Measurements from ENCODE around the gene FBH1.
"Not testable (repeated sequence)": the region's sequence is repeated elsewhere in the genome, so short reads cannot be mapped to it uniquely, and the experiment has no call there.

FBH1 gene

DNA sequence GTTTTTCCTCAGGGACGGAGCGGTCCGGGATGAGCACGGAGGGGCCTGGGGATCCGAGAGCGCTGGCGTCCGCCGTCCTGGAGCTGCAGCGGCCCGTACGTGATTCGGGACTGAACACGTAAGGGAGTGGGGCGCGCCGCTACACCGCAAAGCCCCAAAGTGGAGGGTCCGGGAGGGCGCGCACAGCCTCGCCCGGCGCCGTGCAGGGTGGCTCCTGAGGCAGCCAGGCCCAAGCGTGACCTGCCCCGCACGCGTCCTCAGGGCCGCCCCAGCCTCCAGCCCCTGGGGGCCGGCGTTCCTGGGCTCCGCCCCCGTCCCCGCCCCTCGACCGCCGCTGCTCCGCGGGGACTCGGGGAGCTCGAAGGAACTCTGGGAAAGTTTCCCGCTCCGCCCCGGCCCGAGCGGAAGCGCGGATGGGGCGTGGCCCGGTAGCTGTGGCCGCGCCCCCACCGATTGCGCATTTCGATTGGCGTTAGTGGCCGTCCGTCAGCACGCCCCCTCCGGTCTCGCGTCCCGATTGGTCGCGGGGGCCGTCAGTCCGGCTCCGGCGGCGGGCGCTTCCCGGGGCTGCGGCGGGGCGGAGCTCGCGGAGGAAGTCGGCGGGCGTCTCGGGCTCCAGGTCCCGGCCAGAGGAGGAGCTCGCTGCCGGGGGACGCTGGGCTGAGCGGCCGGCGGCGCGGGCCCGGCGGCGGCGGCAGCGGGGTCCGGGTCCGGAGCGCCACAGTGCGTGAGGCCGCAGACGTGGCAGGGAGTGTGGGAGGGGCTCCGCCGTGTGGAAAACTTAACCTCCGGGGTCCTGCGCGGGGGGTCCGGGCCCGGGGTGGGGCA is at the start of gene FBH1, which contains the start of gene ANKRD16:
Gene FBH1 (plus strand): TSS at position 620 of the 828 bp plus-strand sequence. CDS start 103 bp downstream, at position 723.
Gene ANKRD16 (minus strand): TSS at position 270 of the 828 bp plus-strand sequence. CDS start 539 bp downstream, outside the sequence.
- intact Hi-C loops (cut with DNase I): loop anchor here (5.0 kb wide), 2 partner anchors 78 to 203 kb away; partner anchors contain the start of gene GDI2
- DNase-seq: peak; percentile 91 to 100 (median 98)

DNA sequence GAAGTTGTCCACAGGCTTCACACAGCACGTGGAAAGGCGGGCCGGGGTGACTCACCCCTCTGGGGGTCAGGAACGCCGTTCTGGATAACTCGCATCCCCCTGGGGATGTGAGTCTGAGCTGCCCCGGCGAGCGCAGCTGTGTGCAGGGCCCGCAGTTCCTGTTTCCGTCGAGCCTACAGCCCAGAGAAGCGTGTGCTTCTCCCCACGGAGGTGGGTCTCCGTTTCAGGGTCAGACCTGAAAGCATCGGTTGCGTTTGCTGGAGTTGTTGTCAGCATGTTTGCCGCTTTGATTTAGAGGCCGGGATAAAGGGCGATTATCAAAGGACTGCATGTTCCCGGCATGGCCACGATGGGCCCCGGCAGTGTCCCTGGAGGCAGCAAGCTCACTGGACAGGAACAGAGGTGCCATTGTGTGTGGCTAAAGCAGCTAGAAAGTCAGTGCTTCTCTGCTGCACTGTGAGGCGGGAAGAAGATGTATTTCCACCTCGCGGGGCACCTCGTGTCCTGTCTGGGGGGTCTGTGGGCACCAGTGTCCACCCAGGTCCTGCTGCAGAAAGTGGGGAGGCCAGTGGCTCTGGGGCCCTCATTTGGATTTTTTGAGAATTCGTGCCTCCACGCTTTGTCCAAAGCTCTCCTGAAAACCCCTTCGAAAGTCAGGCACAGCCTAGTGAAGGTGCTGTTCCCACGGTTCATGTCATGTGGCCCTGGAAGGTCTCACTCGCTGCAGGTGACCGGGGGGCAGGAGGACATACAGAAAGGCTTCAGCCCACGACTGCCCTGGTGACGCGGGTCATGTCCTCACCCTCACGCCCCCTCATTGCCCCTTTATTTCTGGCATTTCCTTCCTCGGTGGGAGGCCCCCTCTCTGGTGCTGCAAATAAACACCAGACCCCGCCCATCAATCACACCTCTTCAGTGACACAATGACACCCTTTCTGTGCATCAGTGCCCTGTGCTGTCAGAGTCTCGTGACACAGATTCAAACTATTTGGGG is 49.4 kb upstream of the FBH1 start:
- intact Hi-C loops (cut with DNase I): no loop called here
- peak; percentile 39 to 85 (median 70) for DNase-seq

DNA sequence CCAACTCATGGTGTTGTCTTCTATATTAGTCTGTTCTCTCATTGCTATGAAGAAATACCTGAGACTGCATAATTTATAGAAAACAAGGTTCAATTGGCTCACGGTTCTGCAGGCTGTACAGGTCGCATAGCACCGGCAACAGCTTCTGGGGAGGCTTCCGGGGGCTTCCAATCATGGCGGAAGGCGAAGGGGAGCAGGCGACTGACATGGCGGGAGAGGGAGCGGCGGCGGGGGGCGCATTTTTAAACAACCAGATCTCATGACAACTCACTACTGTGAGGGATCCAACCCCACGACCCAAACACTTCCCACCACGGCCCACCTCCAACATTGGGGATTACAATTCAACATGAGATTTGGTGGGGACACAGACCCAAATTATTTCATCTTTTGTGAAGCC is 48.1 kb upstream of the FBH1 start:
- intact Hi-C loops (cut with DNase I): no loop called here
- no peak for DNase-seq

DNA sequence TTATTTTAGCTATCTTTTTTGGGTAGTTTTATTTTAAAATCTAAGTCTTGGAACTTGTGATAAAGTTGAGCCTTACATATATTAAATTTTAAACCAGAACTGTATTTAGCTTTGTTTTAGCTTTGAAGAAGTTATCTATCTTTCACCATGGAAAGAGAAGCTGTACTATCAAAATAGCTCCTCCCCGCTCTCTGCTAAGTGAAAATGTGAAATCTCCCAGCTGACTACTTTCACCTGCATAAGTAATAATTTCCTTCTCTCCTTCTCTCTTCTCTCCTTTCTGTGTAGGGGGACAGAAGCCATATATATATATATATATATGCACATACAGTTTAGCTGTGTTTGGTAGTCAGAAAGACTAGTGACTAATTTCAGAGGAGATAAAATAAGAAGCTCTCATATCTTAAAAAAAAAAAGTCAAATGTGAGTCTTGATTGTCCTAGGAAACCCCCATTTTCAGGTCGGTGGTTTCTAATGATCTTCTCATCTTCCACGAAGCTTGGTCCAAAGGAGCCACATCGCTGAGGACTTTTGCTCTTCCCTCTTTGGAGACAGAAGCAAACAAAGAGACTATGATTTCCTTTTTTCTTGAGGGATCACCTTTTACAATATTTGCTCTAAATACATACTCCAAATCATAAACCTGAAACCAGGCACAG is 46.2 kb upstream of the FBH1 start:
- intact Hi-C loops (cut with DNase I): no loop called here
- no peak for DNase-seq

DNA sequence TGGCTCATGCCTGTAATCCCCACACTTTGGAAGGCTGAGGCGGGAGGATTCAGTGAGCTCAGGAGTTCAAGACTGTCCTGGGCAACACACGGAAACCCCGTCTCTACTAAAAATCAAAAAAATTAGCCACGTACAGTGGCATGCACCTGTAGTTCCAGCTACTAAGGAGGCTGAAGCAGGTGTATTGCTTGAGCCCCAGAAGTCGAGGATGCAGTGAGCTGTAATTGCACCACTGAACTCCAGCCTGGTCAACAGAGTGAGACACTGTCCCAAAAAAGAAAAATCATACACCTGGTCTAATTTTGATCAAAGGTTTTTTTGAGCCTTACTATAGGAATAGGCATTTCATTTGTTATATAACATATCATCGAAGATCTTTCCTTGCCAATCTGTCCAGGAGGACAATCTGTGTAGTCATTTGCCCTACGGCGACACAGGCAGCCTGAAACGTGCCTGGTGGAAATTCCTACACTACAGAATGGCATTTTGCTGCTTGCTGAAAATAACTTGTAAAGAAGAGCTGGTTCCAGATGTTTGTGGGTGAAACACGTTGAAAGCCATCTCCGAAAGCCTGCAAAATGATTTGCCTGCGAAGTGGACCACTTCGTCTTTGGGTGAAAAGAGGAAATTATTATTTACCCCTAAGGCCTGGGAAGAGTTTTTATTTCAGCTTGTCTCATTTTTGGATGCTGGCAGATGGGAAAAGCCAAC is 45.5 kb upstream of the FBH1 start:
- intact Hi-C loops (cut with DNase I): no loop called here
- DNase-seq: no peak

DNA sequence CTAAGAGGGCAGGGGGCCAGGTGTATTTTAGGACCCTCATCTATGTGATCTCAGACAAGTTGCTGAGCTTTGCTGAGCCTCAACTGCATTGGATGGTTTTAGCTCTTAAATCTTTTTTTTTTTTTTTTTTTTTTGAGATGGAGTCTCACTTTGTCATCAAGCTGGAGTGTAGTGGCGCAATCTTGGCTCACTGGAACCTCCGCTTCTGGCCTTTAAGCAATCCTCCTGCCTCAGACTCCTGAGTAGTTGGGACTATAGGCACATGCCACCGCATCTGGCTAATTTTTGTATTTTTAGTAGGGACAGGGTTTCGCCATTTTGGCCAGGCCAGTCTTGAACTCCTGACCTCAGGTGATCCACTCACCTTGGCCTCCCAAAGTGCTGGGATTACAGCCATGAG is 43.4 kb upstream of the FBH1 start:
- intact Hi-C loops (cut with DNase I); DNase-seq: not testable (repeated sequence)

DNA sequence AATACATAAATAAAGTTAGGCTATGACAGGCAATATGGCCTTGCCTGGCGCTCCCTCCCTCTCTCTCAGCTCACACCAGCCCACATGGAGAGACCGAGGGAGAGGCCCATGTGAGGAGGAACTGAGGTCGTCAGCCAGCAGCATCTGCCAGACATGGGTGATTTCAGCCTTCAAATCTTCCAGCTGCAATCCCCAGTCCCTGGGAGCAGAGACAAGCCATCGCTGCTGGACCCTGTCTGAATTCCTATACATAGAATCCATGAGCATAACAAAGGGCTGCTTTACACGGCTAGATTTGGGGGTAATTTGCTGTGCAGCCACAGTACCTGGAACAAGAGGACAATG is 35.9 kb upstream of the FBH1 start:
- intact Hi-C loops (cut with DNase I): no loop called here
- DNase-seq: peak in 1 of 42 donors; percentile 49

DNA sequence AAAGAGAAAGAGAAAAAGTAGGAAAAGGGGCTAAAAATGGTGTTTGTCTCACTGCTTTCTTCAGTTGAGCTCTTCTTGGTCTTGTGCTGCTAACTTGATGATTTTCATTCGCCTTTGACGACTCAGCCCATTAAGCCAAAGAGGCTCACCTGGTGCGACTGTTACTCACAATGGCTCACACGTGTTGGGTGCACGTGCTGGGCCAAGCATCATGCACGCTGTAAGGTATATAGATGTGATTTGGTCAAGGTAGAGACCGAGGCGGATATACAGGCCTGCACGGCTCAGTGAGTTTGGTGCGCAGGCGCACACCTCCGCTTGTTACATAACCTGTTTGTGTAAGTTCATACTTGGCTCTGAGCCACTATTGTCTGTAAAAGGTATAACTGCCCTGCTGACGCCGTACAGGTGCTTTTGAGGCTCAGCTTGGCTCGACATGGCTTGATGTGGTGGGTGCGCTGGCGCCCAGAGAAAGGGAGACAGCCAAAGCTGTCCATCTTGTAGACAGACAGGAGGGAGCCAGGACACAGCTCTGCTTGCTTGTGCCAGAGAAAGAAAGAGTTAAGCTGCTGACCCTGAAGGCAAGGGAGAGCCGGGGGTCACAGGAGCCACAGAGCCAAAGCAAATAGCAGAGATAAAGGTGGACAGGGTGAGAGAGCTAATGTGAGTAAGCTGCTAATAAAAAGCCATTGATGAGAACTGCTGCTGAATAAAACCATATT is 33.9 kb upstream of the FBH1 start:
- intact Hi-C loops (cut with DNase I): no loop called here
- DNase-seq: no peak

DNA sequence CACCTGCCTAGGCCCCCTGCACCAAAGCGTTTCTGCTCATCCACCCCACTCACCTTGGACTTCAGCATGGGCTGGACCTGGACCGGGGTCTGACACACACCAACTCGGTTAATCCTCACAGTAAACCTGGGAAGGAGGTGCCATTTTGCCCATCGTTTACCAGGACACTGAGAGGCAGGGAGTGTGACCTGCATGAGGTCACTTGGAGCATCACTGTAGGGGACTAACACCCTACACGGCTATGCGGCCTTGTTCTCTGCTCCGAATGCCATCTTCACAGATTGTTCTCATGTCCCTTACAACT is 33.4 kb upstream of the FBH1 start:
- intact Hi-C loops (cut with DNase I): no loop called here
- no peak for DNase-seq

DNA sequence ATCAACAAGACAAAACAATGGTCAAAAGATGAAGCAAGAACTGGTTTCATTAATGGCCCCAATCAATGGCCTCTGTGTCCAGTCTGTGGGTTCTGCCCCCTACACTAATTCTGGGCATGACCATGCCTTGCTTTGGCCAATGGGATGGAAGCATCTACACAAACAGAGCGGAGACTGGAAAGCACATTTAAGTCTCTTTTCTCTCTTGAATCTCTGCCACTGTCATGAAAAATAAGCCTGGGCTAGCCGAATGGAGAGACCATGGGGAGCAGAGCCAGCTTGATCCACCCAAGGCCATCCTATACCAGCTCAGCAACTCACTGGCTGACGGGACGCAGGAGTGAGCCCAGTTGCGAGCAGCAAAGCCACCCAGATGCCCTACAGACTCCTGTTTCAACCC is 31.2 kb upstream of the FBH1 start:
- intact Hi-C loops (cut with DNase I): no loop called here
- peak in 41 of 42 donors; percentile 13 to 88 (median 69) for DNase-seq

DNA sequence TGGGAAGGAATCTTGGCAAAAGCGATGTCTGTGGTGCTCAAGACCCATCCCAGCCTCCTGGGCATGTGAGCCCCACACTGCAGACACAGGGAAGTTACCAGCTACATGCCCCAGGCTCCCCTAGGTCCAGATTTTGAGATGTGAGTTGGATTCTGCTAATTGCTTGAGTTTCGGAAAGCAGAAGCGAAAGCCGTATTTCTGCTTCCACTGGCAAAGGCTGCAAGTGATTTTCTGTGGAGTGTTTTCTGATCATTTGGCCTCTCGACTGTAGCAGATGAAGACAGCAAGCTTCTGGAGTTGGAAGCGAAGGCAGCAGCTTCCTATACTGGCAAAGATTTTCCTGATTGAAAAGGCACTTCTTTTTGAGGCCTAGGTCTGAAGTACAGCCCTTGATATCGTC is 30.0 kb upstream of the FBH1 start:
- DNase-seq: peak in 4 of 42 donors; percentile 14 to 31 (median 18)
- intact Hi-C loops (cut with DNase I): no loop called here

DNA sequence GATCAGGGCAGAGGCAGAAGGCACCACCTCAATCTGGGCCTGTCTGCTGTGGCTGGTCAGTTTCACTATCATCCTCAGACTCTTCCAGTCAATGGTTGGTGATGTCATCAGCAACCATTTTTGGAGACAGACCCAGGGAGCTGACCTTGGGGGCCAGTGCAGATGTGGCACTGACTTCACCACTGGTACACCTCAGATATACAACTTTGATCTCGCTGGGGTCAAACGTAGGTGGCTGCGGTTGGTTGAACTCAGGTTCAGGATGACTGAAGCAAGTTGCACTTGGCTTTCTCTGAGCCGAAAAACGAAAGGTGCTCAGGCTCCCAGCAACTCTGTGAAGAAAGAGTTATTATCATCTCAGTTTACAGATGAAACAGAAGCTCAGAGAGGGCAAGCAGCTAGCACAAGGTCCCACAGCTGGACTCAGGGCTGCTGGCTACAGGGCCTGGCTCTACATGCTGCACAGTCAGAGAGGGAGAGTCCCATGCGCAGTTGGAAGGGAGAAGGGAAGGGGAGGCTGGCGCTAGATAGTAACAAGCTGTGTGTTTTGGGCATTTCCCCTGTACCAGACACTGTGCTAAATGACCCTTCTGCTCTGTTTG is 27.6 kb upstream of the FBH1 start:
- intact Hi-C loops (cut with DNase I): no loop called here
- peak in 2 of 42 donors; percentile 20 to 21 for DNase-seq

DNA sequence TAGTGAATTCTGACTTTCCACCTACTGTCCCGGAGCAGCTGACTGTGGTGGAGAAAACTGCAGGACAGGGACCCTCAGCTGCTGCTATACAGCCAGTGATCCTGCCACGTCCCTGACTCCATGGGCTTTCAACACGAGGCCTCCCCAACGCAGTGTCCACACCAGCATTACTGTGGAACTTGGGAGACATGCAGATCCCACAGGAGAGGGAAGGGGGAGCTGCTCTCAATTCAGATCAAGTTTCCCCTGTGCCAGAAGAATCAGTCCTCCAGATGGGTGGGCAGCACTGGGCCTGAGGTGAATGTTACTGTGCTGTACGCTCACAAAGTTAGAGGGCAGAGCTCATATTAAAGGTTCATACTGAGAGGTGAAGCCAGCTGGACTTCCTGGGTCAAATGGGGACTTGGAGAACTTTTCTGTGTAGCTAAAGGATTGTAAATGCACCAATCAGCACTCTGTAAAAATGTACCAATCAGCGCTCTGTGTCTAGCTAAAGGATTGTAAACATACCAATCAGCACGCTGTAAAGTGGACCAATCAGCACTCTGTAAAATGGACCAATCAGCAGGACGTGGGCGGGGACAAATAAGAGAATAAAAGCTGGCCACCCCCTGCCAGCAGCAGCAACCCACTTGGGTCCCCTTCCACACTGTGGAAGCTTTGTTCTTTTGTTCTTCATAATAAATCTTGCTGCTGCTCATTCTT is 26.9 kb upstream of the FBH1 start:
- DNase-seq: peak in 2 of 42 donors; percentile 18 to 23
- intact Hi-C loops (cut with DNase I): not testable (repeated sequence)

DNA sequence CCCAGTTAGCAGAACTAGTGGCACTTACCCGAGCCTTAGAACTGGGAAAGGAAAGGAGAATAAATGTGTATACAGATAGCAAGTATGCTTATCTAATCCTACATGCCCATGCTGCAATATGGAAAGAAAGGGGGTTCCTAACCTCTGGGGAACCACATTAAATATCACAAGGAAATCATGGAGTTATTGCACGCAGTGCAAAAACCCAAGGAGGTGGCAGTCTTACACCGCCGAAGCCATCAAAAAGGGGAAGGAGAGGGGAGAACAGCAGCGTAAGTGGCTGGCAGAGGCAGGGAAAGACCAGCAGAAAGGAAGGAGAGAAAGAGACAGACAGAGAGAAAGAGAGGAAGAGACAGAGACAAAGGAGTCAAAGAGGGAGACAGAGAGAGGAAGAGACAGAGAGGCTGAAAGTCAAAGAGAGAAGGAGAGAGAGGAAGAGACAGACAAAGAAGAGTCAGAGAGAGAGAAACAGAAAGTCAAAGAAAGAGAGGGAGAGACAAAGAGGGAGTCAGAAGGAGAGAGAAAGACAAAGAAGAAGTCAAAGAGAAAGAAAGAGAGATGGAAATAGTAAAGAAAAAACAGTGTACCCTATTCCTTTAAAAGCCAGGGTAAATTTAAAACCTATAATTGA is 23.5 kb upstream of the FBH1 start:
- DNase-seq: peak in 1 of 42 donors; percentile 6
- intact Hi-C loops (cut with DNase I): not testable (repeated sequence)

DNA sequence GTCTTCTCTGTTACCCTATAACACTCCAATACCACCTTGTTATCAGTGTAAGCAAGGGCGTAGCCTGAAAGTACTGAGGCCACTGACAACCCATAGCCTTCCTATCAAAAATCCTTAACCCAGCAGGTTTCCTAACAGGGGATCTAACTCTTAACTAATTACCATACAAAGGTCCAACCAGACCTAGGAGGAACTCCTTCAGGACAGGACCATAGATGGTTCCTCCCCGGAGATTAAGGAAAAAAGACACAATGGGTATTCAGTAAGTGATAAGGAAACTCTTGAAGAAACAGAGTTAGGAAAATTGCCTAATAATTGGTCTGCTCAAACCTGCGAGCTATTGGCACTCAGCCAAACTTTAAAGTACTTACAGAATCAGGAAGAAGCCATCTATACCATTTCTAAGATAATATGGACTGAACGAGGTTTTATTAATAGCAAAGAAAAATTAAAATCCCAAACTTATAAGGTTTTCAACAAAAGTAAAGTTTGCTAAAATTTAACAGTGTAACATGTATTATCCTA is 22.9 kb upstream of the FBH1 start:
- intact Hi-C loops (cut with DNase I): not testable (repeated sequence)
- DNase-seq: peak in 1 of 42 donors; percentile 9

DNA sequence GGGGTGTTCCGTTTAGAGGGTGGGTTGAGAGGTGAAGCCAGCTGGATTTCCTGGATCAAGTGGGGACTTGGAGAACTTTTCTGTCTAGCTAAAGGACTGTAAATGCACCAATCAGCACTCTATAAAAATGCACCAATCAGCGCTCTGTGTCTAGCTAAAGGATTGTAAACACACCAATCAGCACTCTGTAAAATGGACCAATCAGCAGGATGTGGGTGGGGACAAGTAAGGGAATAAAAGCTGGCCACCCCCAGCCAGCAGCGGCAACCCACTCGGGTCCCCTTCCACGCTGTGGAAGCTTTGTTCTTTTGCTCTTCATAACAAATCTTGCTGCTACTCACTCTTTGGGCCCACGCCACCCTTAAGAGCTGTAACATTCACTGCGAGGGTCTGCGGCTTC is 21.7 kb upstream of the FBH1 start:
- peak in 3 of 42 donors; percentile 9 to 24 (median 13) for DNase-seq
- intact Hi-C loops (cut with DNase I): not testable (repeated sequence)
